ENCODE measurements around the gene SMARCAL1. TPM values are rescaled to one million over a fixed set of nuclear protein-coding genes. Genes with fewer than 3 reads are reported as not detected.

The SMARCAL1 gene
- total and polyA plus RNA-seq, 2 experiments from 2014 or later, result 18.8 to 19.9 TPM

GRCh38 chr2:216436383-216436782 is 24.1 kb downstream of the SMARCAL1 start:
- TF ChIP-seq EZH2phosphoT487 (IDR thresholded peaks at IDR 0.05; ENCODE audit: low read depth, severe bottlenecking, unreplicated experiment), result no peak
- no peak for TF ChIP-seq EZH2 (IDR thresholded peaks at IDR 0.05; ENCODE audit: borderline replicate concordance)
- no peak for TF ChIP-seq CTCF (IDR thresholded peaks at IDR 0.05; ENCODE audit: poor library complexity)
- H3K27me3 ChIP-seq, result no peaks in the 10 kb centered on the region
- no peaks in the 10 kb centered on the region for H3K4me1 ChIP-seq (ENCODE audit: insufficient read depth)
- H3K4me2 ChIP-seq, result no peak overlapping the region
- H3K27ac ChIP-seq, result no peak overlapping the region
- no peak overlapping the region for H3K4me3 ChIP-seq
- WGBS (ENCODE audit: low lambda C conversion rate, missing lambda C conversion rate), result 84% methylated on average over 2 of the region's 2 CpGs
- H3K9me3 ChIP-seq (ENCODE audit: low read depth), result no peaks in the 10 kb centered on the region
- H3K9me2 ChIP-seq (replicated peaks; ENCODE audit: insufficient read depth), result no peaks in the 10 kb centered on the region
- H4K20me1 ChIP-seq (ENCODE audit: insufficient read depth, poor library complexity, severe bottlenecking), result no peaks in the 10 kb centered on the region
- no peaks in the 10 kb centered on the region for H3K36me3 ChIP-seq (replicated peaks; ENCODE audit: insufficient read depth, low read depth)
- no peak for DNase-seq (ENCODE audit: low spot score)
- no peaks in the 10 kb centered on the region for H3K79me2 ChIP-seq
- H2AFZ ChIP-seq, result no peak overlapping the region

GRCh38 chr2:216441308-216442010 is 29.2 kb downstream of the SMARCAL1 start:
- DNase-seq (ENCODE audit: low spot score), result no peak
- H3K9me2 ChIP-seq (replicated peaks; ENCODE audit: insufficient read depth), result no peaks in the 10 kb centered on the region
- no peaks in the 10 kb centered on the region for H3K79me2 ChIP-seq
- H3K4me3 ChIP-seq, result no peak overlapping the region
- 98% methylated on average over 3 of the region's 3 CpGs for WGBS (ENCODE audit: low lambda C conversion rate, missing lambda C conversion rate)
- H3K4me1 ChIP-seq (ENCODE audit: insufficient read depth), result peaks cover 4% of the 10 kb centered on the region
- no peaks in the 10 kb centered on the region for H4K20me1 ChIP-seq (ENCODE audit: insufficient read depth, poor library complexity, severe bottlenecking)
- H3K9me3 ChIP-seq (ENCODE audit: low read depth), result no peaks in the 10 kb centered on the region
- no peaks in the 10 kb centered on the region for H3K36me3 ChIP-seq (replicated peaks; ENCODE audit: insufficient read depth, low read depth)
- H3K4me2 ChIP-seq, result no peak overlapping the region
- no peaks in the 10 kb centered on the region for H3K27me3 ChIP-seq
- H3K27ac ChIP-seq, result no peak overlapping the region
- TF ChIP-seq CTCF (IDR thresholded peaks at IDR 0.05; ENCODE audit: poor library complexity) (no peak), EZH2 (IDR thresholded peaks at IDR 0.05; ENCODE audit: borderline replicate concordance) (no peak), EZH2phosphoT487 (IDR thresholded peaks at IDR 0.05; ENCODE audit: low read depth, severe bottlenecking, unreplicated experiment) (no peak)
- H2AFZ ChIP-seq, result no peak overlapping the region

- 81% methylated on average over 5 of the region's 5 CpGs for whole genome bisulfite sequencing (ENCODE audit: low lambda C conversion rate, missing lambda C conversion rate)
- H3K9me3 ChIP-seq (ENCODE audit: low read depth), result no peaks in the 10 kb centered on the region
- H3K9me2 ChIP-seq (replicated peaks; ENCODE audit: insufficient read depth), result no peaks in the 10 kb centered on the region
- no peaks in the 10 kb centered on the region for H3K27me3 ChIP-seq
- DNase-seq (ENCODE audit: low spot score), result no peak
- H4K20me1 ChIP-seq (ENCODE audit: insufficient read depth, poor library complexity, severe bottlenecking), result no peaks in the 10 kb centered on the region
- no peak overlapping the region for H2AFZ ChIP-seq
- H3K36me3 ChIP-seq (replicated peaks; ENCODE audit: insufficient read depth, low read depth), result peaks cover 11% of the 10 kb centered on the region
- TF ChIP-seq EZH2 (IDR thresholded peaks at IDR 0.05; ENCODE audit: borderline replicate concordance) (no peak), CTCF (IDR thresholded peaks at IDR 0.05; ENCODE audit: poor library complexity) (no peak), EZH2phosphoT487 (IDR thresholded peaks at IDR 0.05; ENCODE audit: low read depth, severe bottlenecking, unreplicated experiment) (no peak)
- peaks cover 4% of the 10 kb centered on the region for H3K4me1 ChIP-seq (ENCODE audit: insufficient read depth)
- no peak overlapping the region for H3K27ac ChIP-seq
- no peaks in the 10 kb centered on the region for H3K79me2 ChIP-seq
- H3K4me2 ChIP-seq, result no peak overlapping the region
- no peak overlapping the region for H3K4me3 ChIP-seq
Observed at GRCh38 chr2:216445501-216445900, 33.2 kb downstream of the SMARCAL1 start.

All from hepatocyte (in vitro differentiated cells).